NCI-H128 (cell line): ENCODE results near the gene SPTBN5.

Experiments
- DNase-seq: peaks from one replicate; lab custom pipeline; 2025; ENCODE audit not compliant: unreplicated experiment; lab: John Stamatoyannopoulos, UW

SPTBN5 gene

DNA sequence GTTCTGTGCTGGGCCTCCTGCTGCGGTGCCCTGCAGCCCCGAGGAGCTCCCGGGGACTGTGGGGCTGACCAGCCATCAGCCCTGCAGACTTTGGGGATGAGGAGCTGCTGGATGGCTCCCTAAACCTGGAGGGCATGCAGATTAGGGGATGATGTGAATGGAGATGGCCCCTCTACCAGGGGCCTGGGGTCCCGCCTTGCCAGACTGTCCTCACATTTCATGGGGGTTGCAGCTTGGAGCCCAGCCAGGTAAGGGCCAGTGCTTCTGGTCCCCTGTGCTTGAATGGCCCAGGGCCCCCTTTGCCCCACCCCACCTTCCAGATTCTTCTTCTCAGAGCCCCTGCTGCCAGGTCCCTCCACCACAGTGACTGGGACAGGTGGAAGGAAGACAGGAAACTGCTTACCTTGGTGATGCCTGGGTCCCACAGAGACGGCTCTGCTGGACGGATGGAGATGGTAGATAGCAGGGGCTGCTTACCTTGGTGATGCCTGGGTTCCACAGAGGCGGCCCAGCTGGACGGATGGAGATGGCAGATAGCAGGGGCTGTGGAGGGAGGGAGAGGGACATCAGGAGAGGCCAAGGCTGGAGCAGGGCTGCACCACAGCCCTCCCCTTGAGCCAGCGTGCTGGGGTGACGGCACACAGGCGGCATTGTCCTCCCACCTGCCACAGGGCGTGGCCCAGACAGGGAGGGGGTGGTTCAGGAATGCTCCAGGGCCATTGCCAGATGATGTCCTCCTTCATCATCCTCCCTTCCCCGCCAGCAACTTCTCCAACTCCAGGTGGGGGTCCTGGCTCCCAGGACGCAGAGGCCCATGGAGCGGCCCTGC lies at the start of gene SPTBN5:
SPTBN5 (minus strand) TSS at position 632 of the 829 bp plus-strand sequence; CDS start at position 76, 556 bp downstream.
- DNase-seq: no peak

GRCh38 chr15:41942886-41943285 lies 49.0 kb upstream of the SPTBN5 start:
- DNase-seq: no peak

DNA sequence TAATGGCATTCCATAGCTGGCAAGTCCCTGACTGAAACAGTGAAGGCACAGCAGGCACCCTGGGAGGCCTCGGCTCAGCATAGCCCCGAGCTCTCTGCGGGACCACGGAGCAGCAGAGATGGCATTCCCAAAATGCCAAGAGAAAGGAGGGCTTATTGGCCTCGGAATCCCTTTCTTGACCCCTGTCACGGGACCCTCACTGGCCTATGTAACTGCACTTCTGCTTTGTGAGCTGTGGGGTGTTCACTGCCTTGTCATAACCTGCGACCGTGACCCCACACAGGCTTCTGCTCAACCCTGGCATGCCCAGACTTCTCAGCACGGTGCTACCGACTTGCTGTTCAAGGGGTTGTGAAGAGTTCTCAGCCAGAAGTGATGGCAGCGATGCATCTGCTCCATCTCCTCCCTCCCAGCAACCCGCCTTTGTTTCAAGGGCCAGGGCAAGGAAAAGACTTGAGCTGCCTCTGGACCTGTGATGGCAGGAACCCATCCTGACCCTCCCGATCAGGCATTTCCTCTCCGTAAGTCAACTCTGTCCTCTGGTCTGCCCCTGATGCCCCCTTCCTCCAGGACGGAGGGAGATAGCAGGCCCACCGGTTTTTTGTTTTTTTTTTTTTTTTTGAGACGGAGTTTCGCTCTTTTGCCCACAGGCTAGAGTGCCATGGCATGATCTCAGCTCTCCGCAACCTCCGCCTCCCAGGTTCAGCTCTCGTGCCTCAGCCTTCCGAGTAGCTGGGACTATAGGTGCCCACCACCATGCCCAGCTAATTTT lies 48.0 kb upstream of the SPTBN5 start:
- no peak for DNase-seq

GRCh38 chr15:41940441-41940857 lies 46.6 kb upstream of the SPTBN5 start:
- no peak for DNase-seq

GRCh38 chr15:41939986-41940385 lies 46.1 kb upstream of the SPTBN5 start:
- DNase-seq: no peak

GRCh38 chr15:41937568-41937923 lies 43.7 kb upstream of the SPTBN5 start:
- no peak for DNase-seq

GRCh38 chr15:41936649-41937567 lies 43.1 kb upstream of the SPTBN5 start:
- DNase-seq: no peak

- no peak for DNase-seq
Observed at GRCh38 chr15:41936155-41936554, 42.3 kb upstream of the SPTBN5 start.

- no peak for DNase-seq
Observed at GRCh38 chr15:41935566-41936020, 41.7 kb upstream of the SPTBN5 start.

DNA sequence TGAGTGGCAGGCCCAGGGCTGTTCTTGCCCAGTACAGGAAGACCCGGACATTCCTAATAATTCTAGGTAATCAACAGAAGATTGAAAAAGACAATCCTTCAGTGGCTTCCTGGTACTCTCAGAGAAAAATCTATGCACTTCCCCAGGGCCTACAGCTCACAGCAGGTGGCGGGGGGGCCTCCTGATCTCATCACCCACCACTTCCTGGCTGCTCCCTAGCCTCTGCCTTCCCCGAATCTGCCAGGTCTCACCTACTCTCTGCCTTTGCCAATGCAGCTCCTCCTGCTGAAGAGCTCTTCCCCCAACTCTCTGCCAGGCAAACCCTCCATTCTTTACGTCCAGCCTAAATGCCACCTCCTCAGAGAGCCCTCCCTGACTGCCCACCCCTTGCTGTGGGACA lies 41.0 kb upstream of the SPTBN5 start:
- DNase-seq: no peak

DNA sequence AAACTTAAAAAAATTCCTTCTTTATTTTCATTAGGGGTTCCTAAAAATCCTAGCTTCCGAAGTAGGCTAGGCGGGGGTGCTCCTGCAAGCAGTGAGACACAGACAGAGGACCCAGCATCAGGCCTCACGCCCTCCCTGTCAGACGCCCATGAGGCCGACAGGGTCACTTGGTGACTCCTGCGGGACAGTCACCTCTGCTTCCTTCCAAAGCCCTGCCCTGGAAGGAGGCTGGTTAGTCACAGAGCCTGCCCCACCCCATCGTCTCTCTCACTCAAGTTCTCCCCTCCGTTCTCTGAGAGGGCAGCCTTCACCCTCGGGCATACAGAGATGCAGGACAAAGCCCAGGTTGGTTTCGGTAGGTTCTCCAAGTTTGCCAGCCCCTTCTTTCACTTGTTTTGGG lies 39.9 kb upstream of the SPTBN5 start:
- no peak for DNase-seq

GRCh38 chr15:41933326-41933725 lies 39.5 kb upstream of the SPTBN5 start:
- DNase-seq: no peak

DNA sequence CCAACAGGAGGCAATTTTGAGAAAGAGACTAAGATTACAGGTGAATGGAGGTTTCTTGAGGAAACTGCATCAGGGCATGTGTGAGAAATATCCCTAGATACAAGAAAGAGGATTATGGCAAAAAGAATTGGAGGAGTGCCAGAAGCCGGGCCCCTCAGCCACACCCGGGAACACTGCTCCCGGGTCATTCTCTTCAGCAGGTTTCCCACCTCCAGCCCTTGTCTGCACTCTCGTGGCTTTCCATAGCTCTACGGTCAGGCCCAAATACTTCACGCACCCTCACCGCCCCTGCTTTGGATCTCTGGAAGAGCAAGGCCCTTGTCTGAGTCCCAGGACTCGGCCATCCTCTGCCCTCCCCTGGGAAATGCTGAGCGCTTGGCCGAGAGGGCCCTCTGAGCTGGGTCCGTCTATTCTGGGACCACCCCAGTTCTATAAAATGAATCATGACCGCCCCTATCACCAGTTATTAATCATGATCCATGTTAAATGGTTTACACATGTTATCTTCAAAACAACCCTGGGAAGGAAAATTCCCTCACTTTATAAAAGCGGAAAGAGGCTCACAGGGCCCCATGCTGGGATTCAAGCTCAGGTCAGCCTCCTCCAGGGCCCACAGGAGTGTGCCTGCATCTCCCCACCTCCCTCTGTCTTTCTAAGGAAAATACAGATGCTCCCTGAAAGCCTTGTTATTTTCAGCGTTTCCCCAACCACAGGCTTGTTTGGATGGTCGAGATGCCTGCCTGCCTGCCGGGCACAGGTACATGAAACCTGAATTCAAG lies 38.8 kb upstream of the SPTBN5 start:
- DNase-seq: no peak

- DNase-seq: no peak
Observed at GRCh38 chr15:41932101-41932500, 38.2 kb upstream of the SPTBN5 start.

DNA sequence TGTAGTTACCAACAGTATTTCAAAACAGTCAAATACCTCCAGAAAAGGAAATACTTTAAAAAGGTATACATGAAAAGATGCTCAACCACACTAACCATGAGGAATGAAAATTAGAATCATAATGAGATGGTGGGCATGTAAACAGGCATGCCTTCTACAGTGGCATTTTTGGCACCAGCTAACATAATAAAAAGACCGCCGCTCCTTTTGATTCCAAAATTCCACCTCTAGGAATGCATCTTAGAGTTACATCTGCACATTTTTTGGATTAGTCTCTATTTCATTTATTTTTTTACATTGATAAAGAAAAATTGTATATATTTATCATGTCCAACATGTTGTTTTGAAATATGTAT lies 37.0 kb upstream of the SPTBN5 start:
- no peak for DNase-seq

DNA sequence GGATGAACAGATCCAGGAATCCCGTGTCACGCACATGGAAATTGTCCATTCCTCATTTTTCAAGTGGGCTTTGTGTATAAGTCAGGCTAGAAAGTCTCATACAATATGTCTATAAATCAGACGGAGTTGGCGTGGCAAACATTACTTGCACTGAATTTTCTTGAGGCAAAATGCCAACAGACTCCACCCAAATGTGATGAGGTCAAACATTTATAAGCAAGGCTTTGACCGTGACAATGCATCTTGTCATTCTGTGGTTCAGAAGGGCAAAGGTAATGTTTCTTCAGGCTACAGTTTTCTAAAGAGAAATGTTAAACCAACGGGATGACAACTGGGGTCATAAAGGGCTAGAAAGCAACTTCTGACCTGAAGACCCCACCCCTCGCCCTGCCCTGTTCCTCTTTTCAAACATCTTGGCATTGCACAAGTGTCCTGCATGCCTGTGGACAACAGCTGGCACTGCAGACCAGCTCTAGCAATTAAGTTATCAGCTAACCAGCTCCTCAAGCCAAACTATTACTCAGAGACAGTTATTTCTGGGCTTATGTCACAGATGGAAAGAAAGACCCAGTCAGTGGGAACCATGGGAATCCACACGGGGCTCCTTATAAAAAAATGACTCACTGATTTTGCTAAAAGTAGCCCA lies 36.5 kb upstream of the SPTBN5 start:
- no peak for DNase-seq

GRCh38 chr15:41928637-41929620 lies 35.1 kb upstream of the SPTBN5 start:
- no peak for DNase-seq

DNA sequence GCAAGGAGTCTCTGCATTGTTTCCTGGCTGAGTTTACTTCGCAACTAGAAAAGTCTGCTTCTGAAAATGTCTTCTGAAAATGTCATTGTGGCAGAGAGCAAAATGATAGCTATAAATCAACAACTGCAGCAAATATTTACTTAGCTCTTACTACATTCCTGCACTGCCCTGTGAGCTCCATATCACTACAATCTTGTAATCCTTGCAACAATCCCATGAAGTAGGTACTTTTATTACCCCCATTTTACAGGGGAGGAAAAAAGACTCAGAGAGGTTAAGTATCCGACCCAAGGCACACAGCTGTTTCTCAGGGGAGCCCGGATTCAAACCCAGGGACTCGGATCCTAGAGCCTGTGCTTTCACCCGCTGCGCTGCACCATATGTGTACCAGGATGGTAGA lies 34.2 kb upstream of the SPTBN5 start:
- DNase-seq: no peak

- no peak for DNase-seq
Observed at GRCh38 chr15:41927536-41927935, 33.7 kb upstream of the SPTBN5 start.
